Liver (tissue), 9 donors: ENCODE data around the gene ENAH. TPM values are rescaled to one million over a fixed set of nuclear protein-coding genes. Genes with fewer than 3 reads are reported as not detected.

Source experiments
- DNase-seq: peaks from one replicate; pipeline ENCODE4 v3.0.0-alpha.2; 2017; ENCODE audit warnings: low spot score
- H3K27ac ChIP-seq, 2 donors: one replicate each; pipeline ENCODE4 v1.7.0; 2013; ENCODE audit warnings: inconsistent platforms in 2 of 2, low read length in 2 of 2, control low read depth in 1 of 2, low read depth in 1 of 2, mild to moderate bottlenecking in 1 of 2
- H3K27me3 ChIP-seq, 4 donors: one replicate each; pipeline versions ENCODE4 v1.6.1 to v1.7.0; 2013; ENCODE audit warnings: low read length in 3 of 4, inconsistent platforms in 1 of 4, mild to moderate bottlenecking in 1 of 4, moderate library complexity in 1 of 4; ENCODE audit not compliant: control insufficient read depth in 4 of 4, insufficient read depth in 4 of 4
- H3K36me3 ChIP-seq, 4 donors: one replicate each; pipeline versions ENCODE4 v1.6.1 to v1.7.0; 2013; ENCODE audit warnings: low read length in 3 of 4, mild to moderate bottlenecking in 3 of 4, low read depth in 1 of 4, moderate library complexity in 1 of 4; ENCODE audit not compliant: control insufficient read depth in 4 of 4, insufficient read depth in 3 of 4
- H3K4me1 ChIP-seq, 4 donors: one replicate each; pipeline versions ENCODE4 v1.6.1 to v1.7.0; 2013; ENCODE audit warnings: low read length in 3 of 4, mild to moderate bottlenecking in 3 of 4, moderate library complexity in 1 of 4; ENCODE audit not compliant: control insufficient read depth in 4 of 4, insufficient read depth in 4 of 4
- H3K4me3 ChIP-seq, 3 donors: one replicate each; pipeline versions ENCODE4 v1.6.1 to v1.7.0; 2013; ENCODE audit warnings: low read length in 3 of 3, control low read depth in 1 of 3, low read depth in 1 of 3, mild to moderate bottlenecking in 1 of 3
- H3K9ac ChIP-seq, 2 donors: one replicate each; pipeline ENCODE4 v1.7.0; 2013; ENCODE audit warnings: low read length in 2 of 2, mild to moderate bottlenecking in 2 of 2, moderate library complexity in 2 of 2, control low read depth in 1 of 2, low read depth in 1 of 2
- H3K9me3 ChIP-seq, 4 donors: one replicate each; pipeline versions ENCODE4 v1.6.1 to v1.7.0; 2013; ENCODE audit warnings: low read length in 3 of 4; ENCODE audit not compliant: control insufficient read depth in 4 of 4
- EGR1 ChIP-seq, 2 donors: IDR thresholded peaks; 2 replicates each; pipeline ENCODE4 v1.6.1; 2016 to 2018; ENCODE audit warnings: antibody characterized with exemption in 2 of 2, low read depth in 2 of 2
- FOXA1 ChIP-seq: IDR thresholded peaks from 2 replicates; pipeline ENCODE4 v1.6.1; 2016; ENCODE audit warnings: antibody characterized with exemption
- FOXA2 ChIP-seq: IDR thresholded peaks from 2 replicates; pipeline ENCODE4 v1.6.1; 2016; ENCODE audit warnings: antibody characterized with exemption
- GABPA ChIP-seq, 2 donors: IDR thresholded peaks in 1 of 2; conservative IDR thresholded peaks in 1 of 2; 2 replicates each; pipeline ENCODE4 v1.6.1; 2016; ENCODE audit warnings: antibody characterized with exemption in 2 of 2, mild to moderate bottlenecking in 1 of 2, moderate library complexity in 1 of 2
- HNF4G ChIP-seq: IDR thresholded peaks from 2 replicates; pipeline ENCODE4 v1.6.1; 2016; ENCODE audit warnings: antibody characterized with exemption
- JUND ChIP-seq, 2 donors: IDR thresholded peaks; 2 replicates each; pipeline ENCODE4 v1.6.1; 2016; ENCODE audit warnings: antibody characterized with exemption in 2 of 2
- NR2F2 ChIP-seq: IDR thresholded peaks from 2 replicates; pipeline ENCODE4 v1.6.1; 2016; ENCODE audit warnings: antibody characterized with exemption
- RAD21 ChIP-seq, 2 donors: IDR thresholded peaks; 2 replicates each; pipeline ENCODE4 v1.6.1; 2016; ENCODE audit warnings: antibody characterized with exemption in 2 of 2, mild to moderate bottlenecking in 2 of 2
- RXRA ChIP-seq, 2 donors: IDR thresholded peaks; 2 replicates each; pipeline ENCODE4 v1.6.1; 2017 to 2018; ENCODE audit warnings: antibody characterized with exemption in 2 of 2, mild to moderate bottlenecking in 1 of 2
- SP1 ChIP-seq: IDR thresholded peaks from 2 replicates; pipeline ENCODE4 v1.6.1; 2018; ENCODE audit warnings: antibody characterized with exemption, mild to moderate bottlenecking
- TAF1 ChIP-seq: conservative IDR thresholded peaks from 2 replicates; pipeline ENCODE4 v1.6.1; 2016; ENCODE audit warnings: antibody characterized with exemption, mild to moderate bottlenecking
- YY1 ChIP-seq: IDR thresholded peaks from 2 replicates; pipeline ENCODE4 v1.6.1; 2016; ENCODE audit warnings: antibody characterized with exemption, mild to moderate bottlenecking
- ZBTB33 ChIP-seq: IDR thresholded peaks from 2 replicates; pipeline ENCODE4 v1.6.1; 2016; ENCODE audit warnings: antibody characterized with exemption
- WGBS: extraction: QIAGEN DNeasy Blood & Tissue Kit; methylation state at CpG from one replicate; pipeline ENCODE4 v1.1.7; 2013; 5-methylcytosine and 5-hydroxymethylcytosine counted together
- polyA plus RNA-seq, 2 donors: library from polyadenylated mRNA; stranded (reverse) in 1 of 2; unstranded in 1 of 2; fragments of 200-250 nt in 1 of 2; fragments of >200 nt in 1 of 2; fragmentation: Nextera tagmentation in 1 of 2; extraction: Ambion mirVana in 1 of 2; gene quantifications; one replicate each; pipeline versions ENCODE4 v1.2.1 to v1.2.3, GENCODE V29; 2013 to 2015
- total RNA-seq, 2 donors: library from RNA; depleted of rRNA; stranded (reverse); fragments of >200 nt; gene quantifications; one replicate each; pipeline ENCODE4 v1.2.3, GENCODE V29; 2014
- TF ChIP-seq, protein P1 (sequence below): IDR thresholded peaks from 2 replicates; pipeline ENCODE4 v1.6.1; 2016; ENCODE audit warnings: antibody characterized with exemption, mild to moderate bottlenecking
- TF ChIP-seq, protein P2 (sequence below): fragments of 150-350 bp; IDR thresholded peaks from 2 replicates; pipeline ENCODE4 v1.5.1; 2017; ENCODE audit warnings: improper control_type of control experiment, low read depth, low read length; ENCODE audit not compliant: missing input control
- TF ChIP-seq, protein P3 (sequence below): IDR thresholded peaks from 2 replicates; pipeline ENCODE4 v1.6.1; 2016; ENCODE audit warnings: antibody characterized with exemption
- TF ChIP-seq, protein P4 (sequence below): IDR thresholded peaks from 2 replicates; pipeline ENCODE4 v1.6.1; 2016; ENCODE audit warnings: antibody characterized with exemption
- donor health status: healthy.
- donor health status: healthy.
- donor health status: healthy.
- donor health status: healthy.
- donor health status: healthy.

ENAH gene
- total and polyA plus RNA-seq, 4 donors, result 2.8 to 8.4 (median 4.5) TPM

DNA sequence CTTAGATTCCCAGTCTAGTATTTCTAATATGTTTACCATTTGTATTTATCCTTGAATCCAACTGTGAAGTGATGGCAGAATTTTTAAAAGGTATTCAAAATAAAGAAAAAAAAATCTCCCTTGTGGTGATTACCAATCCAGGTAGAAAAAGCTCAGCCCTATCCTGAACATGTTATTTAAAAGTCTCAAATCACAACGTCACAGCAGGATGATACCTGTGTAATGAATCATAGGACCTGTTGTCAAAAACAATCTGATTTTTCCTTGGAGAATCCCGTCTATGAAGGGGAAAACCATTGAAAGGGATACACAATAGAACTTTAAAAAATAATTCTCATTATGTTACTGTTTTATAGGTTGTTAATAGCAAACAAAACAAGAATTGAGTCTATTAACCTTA lies 148.1 kb downstream of the ENAH start:
- TF ChIP-seq, protein P1, sequence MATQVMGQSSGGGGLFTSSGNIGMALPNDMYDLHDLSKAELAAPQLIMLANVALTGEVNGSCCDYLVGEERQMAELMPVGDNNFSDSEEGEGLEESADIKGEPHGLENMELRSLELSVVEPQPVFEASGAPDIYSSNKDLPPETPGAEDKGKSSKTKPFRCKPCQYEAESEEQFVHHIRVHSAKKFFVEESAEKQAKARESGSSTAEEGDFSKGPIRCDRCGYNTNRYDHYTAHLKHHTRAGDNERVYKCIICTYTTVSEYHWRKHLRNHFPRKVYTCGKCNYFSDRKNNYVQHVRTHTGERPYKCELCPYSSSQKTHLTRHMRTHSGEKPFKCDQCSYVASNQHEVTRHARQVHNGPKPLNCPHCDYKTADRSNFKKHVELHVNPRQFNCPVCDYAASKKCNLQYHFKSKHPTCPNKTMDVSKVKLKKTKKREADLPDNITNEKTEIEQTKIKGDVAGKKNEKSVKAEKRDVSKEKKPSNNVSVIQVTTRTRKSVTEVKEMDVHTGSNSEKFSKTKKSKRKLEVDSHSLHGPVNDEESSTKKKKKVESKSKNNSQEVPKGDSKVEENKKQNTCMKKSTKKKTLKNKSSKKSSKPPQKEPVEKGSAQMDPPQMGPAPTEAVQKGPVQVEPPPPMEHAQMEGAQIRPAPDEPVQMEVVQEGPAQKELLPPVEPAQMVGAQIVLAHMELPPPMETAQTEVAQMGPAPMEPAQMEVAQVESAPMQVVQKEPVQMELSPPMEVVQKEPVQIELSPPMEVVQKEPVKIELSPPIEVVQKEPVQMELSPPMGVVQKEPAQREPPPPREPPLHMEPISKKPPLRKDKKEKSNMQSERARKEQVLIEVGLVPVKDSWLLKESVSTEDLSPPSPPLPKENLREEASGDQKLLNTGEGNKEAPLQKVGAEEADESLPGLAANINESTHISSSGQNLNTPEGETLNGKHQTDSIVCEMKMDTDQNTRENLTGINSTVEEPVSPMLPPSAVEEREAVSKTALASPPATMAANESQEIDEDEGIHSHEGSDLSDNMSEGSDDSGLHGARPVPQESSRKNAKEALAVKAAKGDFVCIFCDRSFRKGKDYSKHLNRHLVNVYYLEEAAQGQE, result no peak
- TF ChIP-seq HNF4G (no peak), SP1 (no peak), TAF1 (no peak), FOXA1 (no peak), NR2F2 (no peak)
- TF ChIP-seq, protein P2, sequence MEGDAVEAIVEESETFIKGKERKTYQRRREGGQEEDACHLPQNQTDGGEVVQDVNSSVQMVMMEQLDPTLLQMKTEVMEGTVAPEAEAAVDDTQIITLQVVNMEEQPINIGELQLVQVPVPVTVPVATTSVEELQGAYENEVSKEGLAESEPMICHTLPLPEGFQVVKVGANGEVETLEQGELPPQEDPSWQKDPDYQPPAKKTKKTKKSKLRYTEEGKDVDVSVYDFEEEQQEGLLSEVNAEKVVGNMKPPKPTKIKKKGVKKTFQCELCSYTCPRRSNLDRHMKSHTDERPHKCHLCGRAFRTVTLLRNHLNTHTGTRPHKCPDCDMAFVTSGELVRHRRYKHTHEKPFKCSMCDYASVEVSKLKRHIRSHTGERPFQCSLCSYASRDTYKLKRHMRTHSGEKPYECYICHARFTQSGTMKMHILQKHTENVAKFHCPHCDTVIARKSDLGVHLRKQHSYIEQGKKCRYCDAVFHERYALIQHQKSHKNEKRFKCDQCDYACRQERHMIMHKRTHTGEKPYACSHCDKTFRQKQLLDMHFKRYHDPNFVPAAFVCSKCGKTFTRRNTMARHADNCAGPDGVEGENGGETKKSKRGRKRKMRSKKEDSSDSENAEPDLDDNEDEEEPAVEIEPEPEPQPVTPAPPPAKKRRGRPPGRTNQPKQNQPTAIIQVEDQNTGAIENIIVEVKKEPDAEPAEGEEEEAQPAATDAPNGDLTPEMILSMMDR, result no peak
- TF ChIP-seq, protein P3, sequence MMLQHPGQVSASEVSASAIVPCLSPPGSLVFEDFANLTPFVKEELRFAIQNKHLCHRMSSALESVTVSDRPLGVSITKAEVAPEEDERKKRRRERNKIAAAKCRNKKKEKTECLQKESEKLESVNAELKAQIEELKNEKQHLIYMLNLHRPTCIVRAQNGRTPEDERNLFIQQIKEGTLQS, result no peak
- WGBS, result 93% methylated on average over 2 of the region's 2 CpGs
- DNase-seq, result no peak
- no peaks in the 10 kb centered on the region for H3K4me1 ChIP-seq
- H3K27ac ChIP-seq, result no peak overlapping the region
- H3K36me3 ChIP-seq, result peaks cover 0 to 4% (median 0%) of the 10 kb centered on the region in 4 donors
- H3K4me3 ChIP-seq, result no peak overlapping the region
- H3K9me3 ChIP-seq, result no peaks in the 10 kb centered on the region
- no peak overlapping the region for H3K9ac ChIP-seq
- no peaks in the 10 kb centered on the region for H3K27me3 ChIP-seq

DNA sequence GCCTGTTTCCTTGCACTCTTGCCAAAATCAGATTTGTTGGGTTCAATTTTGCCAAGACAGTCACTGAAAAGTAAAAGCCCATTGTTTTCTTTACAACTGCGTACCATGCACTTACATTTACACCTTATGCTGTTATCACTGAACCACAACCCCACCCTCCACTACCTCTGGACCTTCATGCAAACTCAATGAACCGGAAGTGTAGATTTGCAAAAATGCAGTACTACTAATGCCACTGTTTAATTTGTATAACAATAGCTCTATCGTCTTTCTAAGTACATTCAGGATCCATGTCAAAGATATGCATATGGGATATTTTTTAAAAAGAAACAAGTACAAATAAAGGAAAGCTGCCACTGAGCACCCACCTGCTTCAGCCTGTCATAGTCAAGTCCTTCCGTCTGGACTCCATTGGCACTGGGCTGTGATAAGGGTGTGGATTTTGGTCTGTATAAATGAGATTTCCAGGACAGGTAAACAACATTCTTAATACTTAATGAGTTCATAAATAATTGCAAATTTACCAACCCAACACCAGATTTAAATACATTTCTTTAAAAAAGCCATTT lies 152.2 kb downstream of the ENAH start:
- Histone ChIP-seq H3K4me1 (no peaks in the 10 kb centered on the region), H3K4me3 (no peak overlapping the region), H3K27me3 (no peaks in the 10 kb centered on the region), H3K9me3 (no peaks in the 10 kb centered on the region), H3K27ac (no peak overlapping the region), H3K36me3 (peaks cover 0 to 2% (median 0%) of the 10 kb centered on the region in 4 donors), H3K9ac (no peak overlapping the region)
- 78% methylated on average over 4 of the region's 4 CpGs for WGBS
- DNase-seq, result no peak
- TF ChIP-seq EGR1 (IDR thresholded peaks at IDR 0.05; ENCODE audit: low read depth in 2 of 2) (no peak), FOXA2 (no peak), ZBTB33 (no peak), RAD21 (IDR thresholded peaks at IDR 0.05) (no peak), YY1 (no peak), NR2F2 (no peak), FOXA1 (no peak), RXRA (IDR thresholded peaks at IDR 0.05) (no peak), JUND (IDR thresholded peaks at IDR 0.05) (no peak), HNF4G (no peak), GABPA (IDR thresholded peaks at IDR 0.05 in 1 of 2, conservative IDR thresholded peaks at IDR 0.05 in 1 of 2) (no peak), TAF1 (no peak)
- TF ChIP-seq, protein P3, result no peak
- TF ChIP-seq, protein P4, sequence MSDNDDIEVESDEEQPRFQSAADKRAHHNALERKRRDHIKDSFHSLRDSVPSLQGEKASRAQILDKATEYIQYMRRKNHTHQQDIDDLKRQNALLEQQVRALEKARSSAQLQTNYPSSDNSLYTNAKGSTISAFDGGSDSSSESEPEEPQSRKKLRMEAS, result no peak
- TF ChIP-seq, protein P2, result no peak
- TF ChIP-seq, protein P1, result no peak
